Measurements from ENCODE around the gene PBX4.

PBX4 gene

GRCh38 chr19:19552798-19553197, 65.7 kb downstream of the PBX4 start:
- no peak for DNase-seq

DNA sequence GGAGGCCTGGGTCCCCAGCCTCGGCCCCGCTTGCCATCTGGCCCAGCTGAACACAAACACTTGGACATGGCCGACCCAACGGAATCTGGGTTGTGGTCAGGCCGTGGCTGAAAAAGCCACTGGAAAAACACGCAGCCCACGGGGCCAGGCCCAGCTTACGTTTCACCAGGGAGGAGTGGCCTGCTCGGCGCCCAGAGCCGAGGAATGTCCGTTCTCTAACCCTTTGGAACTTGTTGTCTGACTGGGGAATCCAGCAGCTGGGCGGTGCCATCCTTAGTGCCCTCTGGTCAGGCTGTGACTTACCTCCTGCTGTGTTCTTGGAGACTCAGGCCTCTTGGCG, 66.7 kb downstream of the PBX4 start:
- no peak for DNase-seq

DNA sequence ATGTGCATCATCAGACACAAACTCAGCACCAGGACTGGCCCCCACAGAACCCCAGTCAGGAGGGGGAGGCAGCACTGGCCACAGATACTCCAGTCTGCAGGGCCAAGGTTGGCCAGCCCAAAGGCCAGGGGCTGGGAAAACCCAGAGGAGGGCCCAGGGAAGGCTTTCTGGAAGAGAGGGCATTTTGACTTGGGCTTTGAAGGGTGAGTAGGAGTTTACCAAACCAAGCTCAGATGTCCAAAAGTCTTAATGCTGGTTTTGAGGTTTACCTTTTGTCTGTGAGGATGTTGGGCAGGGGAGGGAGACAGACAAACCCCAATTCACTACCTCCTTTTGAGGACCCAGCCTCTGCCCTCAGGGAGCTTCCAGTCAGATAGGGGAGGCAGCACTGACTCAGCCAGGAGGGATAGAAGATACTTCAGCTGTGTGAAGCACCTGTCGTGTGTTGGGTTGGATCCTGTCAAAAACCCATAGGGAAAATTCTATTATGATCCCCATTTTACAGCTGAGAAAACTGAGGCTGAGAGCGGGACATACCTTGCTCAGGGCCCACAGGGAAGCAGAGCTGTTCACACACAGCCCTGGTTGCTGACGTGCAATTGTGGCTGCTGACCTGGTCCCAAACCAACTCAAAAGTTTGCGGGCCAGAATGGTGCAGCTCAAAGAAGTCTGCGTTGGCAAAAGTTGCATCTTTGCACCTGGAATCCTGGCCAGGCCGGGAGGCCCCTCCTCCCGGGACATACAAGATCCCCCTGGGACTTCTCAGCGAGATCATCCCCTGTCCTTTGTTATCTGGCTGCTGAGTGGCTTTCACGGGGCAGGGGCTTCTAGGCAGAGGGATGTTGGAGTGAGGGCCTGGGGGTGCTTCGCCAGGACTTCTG, 67.3 kb downstream of the PBX4 start:
- no peak for DNase-seq

GRCh38 chr19:19550485-19550929, 68.0 kb downstream of the PBX4 start:
- peak; percentile 41 for DNase-seq

- no peak for DNase-seq
Measured at GRCh38 chr19:19549804-19550464, 68.6 kb downstream of the PBX4 start.

- no peak for DNase-seq
Measured at GRCh38 chr19:19548915-19549759, 69.3 kb downstream of the PBX4 start.

DNA sequence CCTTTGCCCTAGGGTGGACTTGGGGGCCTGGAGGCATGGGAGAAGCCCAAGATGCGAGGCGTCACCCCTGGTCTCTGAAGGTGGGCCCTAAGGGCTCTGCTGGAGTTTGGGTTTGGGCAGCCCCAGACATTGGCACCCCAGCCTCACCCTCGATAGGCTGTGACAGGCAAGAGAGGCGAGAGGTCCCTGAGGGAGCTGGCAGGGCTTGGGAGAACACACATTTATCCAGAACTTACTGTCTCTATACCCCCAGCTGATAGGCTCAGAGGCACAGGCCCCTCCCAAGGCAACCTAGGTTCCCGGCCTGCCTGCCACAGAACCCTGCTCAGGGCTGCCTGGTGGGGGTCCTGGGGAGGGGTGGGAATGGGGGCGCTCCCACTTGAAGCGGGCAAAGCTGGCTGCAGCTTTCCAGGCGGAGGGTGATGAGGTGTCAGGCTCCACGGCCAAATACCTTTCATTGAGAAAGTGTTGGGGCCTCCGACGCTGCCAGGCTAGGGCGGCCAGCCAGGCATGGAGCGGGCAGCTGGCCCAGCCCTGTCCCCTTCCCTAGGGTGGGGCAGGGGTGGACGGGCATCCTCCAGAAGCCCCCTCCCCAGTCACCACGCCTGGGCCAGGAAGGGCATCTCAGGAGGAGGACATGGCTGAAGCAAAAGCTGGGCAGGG, 70.7 kb downstream of the PBX4 start:
- no peak for DNase-seq

DNA sequence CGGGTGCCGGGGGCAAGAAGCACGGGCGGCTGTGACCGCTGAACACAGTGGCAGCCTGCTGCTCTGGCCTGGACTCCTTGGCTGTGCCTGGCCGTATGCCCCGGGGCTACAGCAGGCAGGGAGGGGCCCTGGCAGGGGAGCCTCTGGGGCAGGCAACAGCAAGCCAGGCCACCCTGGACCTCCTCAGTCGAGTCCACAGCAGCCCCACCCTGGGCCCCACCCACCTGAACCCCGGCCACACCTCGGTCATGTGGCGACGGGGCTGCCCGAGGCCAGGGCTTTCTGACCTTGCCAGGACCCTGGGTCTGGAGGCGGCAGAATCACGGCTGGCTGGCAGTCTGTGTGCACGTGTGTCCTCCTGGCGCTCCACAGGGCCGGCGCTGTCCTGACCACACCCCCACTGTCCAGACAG, 71.7 kb downstream of the PBX4 start:
- DNase-seq: no peak

GRCh38 chr19:19545707-19546106, 72.8 kb downstream of the PBX4 start:
- DNase-seq: no peak

GRCh38 chr19:19544954-19545591, 73.4 kb downstream of the PBX4 start:
- DNase-seq: no peak

- no peak for DNase-seq
Measured at GRCh38 chr19:19544257-19544953, 74.1 kb downstream of the PBX4 start.

DNA sequence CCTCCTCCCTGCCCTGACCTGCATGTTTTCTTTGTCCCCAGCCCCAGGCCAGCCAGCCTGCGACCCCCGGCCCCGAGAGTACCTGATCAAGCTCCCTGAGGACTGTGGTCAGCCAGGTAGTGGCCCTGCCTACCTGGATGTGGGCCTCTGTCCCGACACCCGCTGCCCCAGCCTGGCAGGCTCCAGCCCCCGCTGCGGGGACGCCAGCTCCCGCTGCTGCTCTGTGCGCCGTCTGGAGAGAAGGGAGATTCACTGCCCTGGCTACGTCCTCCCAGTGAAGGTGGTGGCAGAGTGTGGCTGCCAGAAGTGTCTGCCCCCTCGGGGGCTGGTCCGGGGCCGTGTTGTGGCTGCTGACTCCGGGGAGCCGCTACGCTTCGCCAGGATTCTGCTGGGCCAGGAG, 74.8 kb downstream of the PBX4 start:
- no peak for DNase-seq

- DNase-seq: no peak
Measured at GRCh38 chr19:19543101-19543500, 75.4 kb downstream of the PBX4 start.

DNA sequence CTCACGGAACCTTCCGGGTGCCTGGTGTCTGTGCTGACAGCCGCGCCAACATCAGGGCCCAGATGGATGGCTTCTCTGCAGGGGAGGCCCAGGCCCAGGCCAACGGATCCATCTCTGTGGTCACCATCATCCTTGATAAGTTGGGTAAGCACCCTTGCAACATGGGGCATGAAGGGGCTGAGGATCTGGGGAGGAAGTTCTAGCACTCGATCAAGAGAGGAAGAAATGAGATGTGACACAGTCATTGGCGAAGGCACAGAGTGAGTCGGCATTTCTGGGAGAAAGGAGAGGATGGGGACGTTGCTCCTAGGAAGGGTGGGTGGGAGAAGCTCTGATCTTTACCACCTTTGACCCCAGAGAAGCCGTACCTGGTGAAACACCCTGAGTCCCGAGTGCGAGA, 76.0 kb downstream of the PBX4 start:
- no peak for DNase-seq

DNA sequence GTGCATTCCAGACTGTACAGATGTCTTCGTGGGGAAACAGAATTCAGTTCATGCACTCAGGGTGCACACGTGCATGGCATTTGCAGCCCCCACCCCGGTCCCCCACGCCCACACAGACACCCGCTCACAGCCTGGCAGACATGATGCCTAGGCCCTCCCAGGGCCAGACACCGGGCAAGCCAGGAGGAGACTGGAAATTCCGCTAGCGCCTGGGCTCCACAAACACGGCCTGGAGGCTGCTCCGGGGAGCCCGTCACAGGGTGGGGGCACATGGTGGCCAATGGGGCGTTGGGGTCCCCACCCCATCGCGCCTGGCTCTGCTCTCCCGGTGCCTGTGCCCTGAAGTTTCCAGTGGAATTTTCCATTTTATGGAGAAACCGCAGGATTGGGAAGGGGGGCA, 76.9 kb downstream of the PBX4 start:
- DNase-seq: no peak

DNA sequence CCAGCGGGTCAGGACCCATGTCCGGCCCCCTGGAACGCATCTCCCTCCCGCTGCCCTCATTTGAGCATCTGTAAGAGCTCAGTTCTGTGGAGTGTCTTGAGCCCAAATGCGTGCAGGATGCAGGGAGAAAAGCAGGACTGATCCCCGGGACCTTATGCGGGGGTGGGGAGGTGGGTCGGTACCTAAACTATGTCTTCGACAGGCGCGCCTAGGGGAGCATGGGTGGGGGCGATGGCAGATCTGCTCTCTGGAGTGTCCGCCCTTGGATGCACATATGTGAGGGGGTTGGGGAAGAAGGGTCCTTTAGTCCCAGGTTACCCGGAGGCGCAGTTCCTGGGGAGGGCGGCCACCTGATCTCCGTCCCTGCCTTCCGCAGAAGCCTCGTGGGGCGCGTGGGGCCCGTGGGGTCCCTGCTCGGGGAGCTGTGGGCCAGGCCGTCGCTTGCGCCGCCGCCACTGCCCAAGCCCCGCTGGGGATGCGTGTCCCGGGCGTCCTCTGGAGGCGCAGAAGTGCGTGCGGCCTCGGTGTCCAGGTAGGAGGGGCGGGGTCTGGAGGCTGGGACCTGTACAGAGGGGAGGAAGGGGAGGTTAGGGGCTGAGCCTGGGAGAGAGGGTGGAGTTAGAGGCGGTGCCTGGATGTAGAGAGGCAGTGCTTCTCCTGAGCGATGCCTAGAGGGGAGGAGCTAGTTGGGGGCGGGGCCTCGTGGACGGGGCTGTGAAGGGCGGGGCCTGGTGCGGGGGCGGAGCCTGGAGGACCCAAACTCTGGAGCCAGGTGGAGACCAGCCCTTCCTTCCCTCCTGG, 77.6 kb downstream of the PBX4 start:
- DNase-seq: peak; percentile 43

DNA sequence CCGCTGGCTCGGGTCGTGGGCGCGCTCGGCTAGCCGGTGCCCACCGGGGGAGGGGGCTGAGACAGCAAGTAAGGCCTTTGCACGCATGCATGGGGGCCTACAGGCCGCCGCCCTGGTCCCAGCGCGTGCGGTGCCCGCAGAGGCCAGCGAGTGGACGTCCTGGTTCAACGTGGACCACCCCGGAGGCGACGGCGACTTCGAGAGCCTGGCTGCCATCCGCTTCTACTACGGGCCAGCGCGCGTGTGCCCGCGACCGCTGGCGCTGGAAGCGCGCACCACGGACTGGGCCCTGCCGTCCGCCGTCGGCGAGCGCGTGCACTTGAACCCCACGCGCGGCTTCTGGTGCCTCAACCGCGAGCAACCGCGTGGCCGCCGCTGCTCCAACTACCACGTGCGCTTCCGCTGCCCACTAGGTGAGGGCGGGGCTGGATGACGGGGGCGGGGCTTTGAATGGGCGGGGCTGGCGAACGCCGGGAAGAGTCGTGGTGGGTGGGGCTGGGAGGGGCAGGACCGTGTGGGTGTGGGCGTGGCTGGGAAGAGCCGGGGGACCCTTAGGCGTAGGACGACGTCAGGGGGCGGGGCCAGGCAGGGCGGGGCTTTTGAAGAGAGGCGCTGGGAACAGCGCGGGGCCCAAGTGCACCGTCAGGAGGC, 78.3 kb downstream of the PBX4 start:
- DNase-seq: peak; percentile 27

DNA sequence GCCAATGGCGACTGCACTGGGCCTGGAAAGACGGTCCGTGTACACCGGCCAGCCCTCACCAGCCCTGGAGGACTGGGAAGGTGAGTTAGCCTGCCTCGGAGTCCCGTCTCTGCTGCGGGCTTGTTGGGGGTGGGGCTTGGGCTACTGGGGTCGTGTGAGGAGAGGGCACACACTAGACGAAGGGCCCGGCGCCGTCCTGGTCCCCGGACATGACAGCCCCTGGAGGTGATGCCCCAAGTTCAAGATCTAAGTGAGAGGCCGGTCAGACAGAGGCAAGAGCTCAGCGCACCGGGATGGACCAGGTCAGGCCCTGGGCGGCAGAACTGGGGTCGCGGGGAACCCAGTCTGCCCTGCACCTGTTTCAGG, 78.8 kb downstream of the PBX4 start:
- no peak for DNase-seq

- DNase-seq: no peak
Measured at GRCh38 chr19:19538785-19539166, 79.7 kb downstream of the PBX4 start.

DNA sequence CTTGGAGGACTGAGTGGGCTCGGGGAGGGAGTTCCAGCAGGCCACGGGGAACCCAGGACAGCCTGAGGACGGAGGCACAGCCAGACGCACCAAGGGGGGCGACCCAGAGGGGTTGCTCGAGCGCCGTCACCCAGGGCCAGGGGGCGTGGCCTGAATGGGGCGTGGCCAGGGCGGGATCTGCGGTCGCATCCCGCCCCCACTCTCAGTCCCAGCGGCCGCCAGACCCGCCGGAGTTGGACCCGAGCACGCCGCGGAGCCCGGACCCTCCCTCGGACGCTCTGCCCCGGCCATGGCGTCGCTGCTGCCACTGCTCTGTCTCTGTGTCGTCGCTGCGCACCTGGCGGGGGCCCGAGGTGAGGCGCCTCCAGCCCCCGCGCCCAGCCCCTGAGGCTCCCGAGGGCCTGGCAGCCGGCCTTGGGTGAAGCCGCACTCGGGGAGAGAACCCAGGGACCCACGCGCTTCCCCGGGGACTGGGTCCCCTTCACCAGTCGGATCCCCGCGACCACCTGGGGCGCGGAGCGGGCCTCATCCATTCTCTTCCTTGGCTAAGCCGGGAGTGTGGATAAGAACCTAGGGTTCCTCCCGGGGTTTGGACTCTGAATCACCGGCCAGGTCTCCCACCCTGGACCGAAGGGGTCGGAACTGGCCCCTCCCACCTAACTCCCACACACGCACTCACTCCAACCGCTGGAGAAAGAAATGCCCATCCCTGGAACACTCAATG, 80.3 kb downstream of the PBX4 start, which contains the start of gene CILP2:
Gene CILP2, plus strand, starts transcription at position 205 of the 724 bp plus-strand sequence. Its CDS starts 85 bp downstream, at position 290.
- DNase-seq: no peak
